NCI-H748 treated with DMSO at 0.1 percent for 48 hours (cell line): Measurements from ENCODE around the gene CRABP2.

Experiments
- DNase-seq: peaks from one replicate; lab custom pipeline; 2025; lab: John Stamatoyannopoulos, UW

Gene CRABP2

DNA sequence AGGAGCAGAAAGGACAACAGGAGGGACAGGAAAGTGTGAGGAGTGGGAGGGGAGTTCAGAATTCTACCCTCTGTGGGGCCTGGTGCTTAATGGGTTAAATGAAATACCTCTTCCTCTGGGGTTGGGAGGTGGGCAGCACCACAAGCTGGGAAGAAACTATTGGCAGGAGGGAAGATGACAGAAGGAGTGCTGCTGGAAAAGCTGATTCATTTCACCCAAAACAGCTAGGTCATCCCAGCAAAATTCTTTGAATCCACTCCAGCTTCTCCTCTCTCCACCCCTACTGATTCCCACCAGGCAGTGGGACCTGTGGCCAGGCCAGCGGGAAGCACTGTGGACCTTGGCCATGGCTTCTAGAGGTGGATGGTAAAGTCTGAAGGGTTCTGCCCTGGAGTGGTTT is 50.7 kb downstream of the CRABP2 start:
- no peak for DNase-seq

DNA sequence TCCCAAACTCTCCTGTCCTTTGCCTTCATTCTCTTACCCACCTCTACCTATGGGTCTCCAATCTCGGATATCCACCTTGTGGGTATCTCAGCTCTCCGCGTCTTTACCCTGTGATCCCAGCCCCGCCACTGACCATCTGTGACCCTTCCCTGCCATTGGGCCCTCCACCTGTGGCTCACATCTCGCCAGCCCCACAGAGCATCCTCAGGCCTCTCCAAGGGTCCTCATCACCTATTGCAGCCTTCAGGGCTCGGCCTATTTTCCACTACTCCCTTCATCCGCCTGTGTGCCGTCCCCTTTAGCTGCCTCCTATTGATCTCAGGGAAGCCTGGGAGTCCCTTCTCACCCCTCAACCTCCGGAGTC is 52.4 kb downstream of the CRABP2 start:
- no peak for DNase-seq

DNA sequence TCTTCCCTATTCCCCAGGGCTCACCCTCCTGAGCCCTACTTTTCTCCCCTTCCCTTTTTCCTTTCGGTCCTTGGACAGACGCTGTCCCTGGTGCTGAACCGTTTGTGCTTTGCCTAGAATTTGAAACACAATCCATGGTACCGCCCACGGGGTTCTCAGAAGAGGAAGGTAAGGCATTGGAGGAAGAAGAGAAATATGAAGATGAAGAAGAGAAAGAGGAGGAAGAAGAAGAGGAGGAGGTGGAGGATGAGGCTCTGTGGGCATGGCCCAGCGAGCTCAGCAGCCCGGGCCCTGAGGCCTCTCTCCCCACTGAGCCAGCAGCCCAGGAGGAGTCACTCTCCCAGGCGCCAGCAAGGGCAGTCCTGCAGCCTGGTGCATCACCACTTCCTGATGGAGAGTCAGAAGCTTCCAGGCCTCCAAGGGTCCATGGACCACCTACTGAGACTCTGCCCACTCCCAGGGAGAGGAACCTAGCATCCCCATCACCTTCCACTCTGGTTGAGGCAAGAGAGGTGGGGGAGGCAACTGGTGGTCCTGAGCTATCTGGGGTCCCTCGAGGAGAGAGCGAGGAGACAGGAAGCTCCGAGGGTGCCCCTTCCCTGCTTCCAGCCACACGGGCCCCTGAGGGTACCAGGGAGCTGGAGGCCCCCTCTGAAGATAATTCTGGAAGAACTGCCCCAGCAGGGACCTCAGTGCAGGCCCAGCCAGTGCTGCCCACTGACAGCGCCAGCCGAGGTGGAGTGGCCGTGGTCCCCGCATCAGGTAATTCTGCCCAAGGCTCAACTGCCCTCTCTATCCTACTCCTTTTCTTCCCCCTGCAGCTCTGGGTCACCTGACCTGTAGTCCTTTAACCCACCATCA is 53.0 kb downstream of the CRABP2 start:
- DNase-seq: no peak
